Uterus (tissue), 2 donors: ENCODE data around the gene ZDHHC11.
"Not testable (repeated sequence)": the region's sequence is repeated elsewhere in the genome, so short reads cannot be mapped to it uniquely, and the experiment has no call there.

ENCODE experiments used
- CTCF ChIP-seq, 4 experiments: fragments of 200-600 bp in 2 of 4; fragments of 450-650 bp in 2 of 4; sonication (generic) in 2 of 4; IDR thresholded peaks; one replicate each; pipeline ENCODE4 v1.5.1; 2016 to 2019; ENCODE audit warnings: antibody characterized with exemption in 4 of 4, mild to moderate bottlenecking in 2 of 4, moderate library complexity in 1 of 4
- POLR2A ChIP-seq, 2 donors: fragments of 450-650 bp; IDR thresholded peaks; one replicate each; pipeline ENCODE4 v1.6.1; 2016; ENCODE audit warnings: antibody characterized with exemption in 2 of 2, mild to moderate bottlenecking in 1 of 2, moderate library complexity in 1 of 2

GRCh38 chr5:748011-748980 lies 102.5 kb downstream of the ZDHHC11 start:
- TF ChIP-seq CTCF, POLR2A (IDR thresholded peaks at IDR 0.05): not testable (repeated sequence)
